ENCODE results near the gene IRX4.

IRX4 gene

DNA sequence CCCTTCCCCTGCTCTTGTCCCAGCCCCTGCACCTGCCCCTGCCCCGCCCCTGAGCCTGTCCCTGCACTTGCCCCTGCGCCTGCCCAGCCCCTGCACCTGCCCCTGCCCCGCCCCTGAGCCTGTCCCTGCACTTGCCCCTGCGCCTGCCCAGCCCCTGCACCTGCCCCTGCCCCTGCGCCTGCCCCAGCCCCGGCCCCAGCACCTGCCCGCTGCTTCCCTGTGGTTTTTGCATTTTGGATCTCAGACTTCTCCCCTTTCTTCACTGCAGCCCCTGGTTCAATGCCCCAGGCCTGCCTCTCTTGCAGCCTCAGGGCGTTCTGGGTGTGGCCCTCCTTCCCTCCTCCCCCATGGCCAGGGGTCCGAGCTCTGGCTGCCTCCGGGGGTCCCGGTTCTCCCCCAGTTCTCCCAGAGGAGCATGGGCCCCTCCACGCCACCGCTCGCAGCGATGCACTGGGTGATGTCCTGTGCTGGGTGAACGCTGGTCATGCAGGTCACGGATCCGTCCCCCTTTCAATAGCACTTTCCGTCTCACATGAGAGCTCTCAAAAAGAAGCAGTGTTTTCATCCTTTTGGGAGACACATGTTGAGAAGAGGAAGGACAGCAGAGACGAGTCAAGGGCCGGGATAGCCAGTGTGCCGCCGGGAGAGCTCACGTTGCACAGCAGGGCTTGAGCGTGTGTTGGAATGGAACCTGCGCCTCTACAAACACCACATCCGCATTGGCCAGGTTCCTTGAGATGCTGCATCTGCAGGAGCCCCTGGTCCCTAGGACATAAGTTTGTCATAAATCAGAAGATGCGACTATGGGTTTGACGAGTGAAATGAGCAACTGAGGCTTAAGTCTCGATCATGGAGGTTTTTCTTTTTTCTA, 44.0 kb upstream of the IRX4 start:
- no peak overlapping the region for H3K4me3 ChIP-seq (ENCODE audit: low read depth, low read length)
- no peak overlapping the region for H3K27ac ChIP-seq
- TF ChIP-seq, protein P1, sequence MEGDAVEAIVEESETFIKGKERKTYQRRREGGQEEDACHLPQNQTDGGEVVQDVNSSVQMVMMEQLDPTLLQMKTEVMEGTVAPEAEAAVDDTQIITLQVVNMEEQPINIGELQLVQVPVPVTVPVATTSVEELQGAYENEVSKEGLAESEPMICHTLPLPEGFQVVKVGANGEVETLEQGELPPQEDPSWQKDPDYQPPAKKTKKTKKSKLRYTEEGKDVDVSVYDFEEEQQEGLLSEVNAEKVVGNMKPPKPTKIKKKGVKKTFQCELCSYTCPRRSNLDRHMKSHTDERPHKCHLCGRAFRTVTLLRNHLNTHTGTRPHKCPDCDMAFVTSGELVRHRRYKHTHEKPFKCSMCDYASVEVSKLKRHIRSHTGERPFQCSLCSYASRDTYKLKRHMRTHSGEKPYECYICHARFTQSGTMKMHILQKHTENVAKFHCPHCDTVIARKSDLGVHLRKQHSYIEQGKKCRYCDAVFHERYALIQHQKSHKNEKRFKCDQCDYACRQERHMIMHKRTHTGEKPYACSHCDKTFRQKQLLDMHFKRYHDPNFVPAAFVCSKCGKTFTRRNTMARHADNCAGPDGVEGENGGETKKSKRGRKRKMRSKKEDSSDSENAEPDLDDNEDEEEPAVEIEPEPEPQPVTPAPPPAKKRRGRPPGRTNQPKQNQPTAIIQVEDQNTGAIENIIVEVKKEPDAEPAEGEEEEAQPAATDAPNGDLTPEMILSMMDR (IDR thresholded peaks at IDR 0.05; ENCODE audit: low read depth, low read length, missing control alignments) = no peak
- in situ Hi-C loops (cut with HindIII; ENCODE audit: low pct_ligation_motif_present, low sequenced_read_pairs) = no loop called here
- peaks cover 10% of the 10 kb centered on the region for H3K27me3 ChIP-seq (replicated peaks)
- no peaks in the 10 kb centered on the region for H3K36me3 ChIP-seq (replicated peaks)
- DNase-seq = no peak

DNA sequence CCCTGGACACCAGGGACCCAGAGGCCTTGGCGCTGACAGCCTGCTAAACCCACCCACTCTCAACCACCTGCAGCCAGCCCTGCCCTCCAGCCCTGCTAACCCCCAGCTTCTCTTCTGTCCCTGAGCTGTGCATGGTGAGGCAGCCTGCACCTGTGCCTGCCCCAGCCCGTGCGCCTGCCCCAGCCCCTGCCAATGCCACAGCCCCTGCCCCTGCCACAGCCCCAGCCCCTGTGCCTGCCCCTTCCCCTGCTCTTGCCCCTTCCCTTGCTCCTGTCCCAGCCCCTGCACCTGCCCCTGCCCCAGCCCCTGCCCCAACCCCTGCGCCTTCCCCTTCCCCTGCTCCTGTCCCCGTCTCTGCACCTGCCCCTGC, 43.3 kb upstream of the IRX4 start:
- in situ Hi-C loops (cut with HindIII; ENCODE audit: low pct_ligation_motif_present, low sequenced_read_pairs) = no loop called here
- Histone ChIP-seq H3K27ac (no peak overlapping the region), H3K4me3 (ENCODE audit: low read depth, low read length) (no peak overlapping the region), H3K27me3 (replicated peaks) (peaks cover 4% of the 10 kb centered on the region), H3K36me3 (replicated peaks) (no peaks in the 10 kb centered on the region)
- TF ChIP-seq, protein P1 (IDR thresholded peaks at IDR 0.05; ENCODE audit: low read depth, low read length, missing control alignments) = no peak
- DNase-seq = no peak

DNA sequence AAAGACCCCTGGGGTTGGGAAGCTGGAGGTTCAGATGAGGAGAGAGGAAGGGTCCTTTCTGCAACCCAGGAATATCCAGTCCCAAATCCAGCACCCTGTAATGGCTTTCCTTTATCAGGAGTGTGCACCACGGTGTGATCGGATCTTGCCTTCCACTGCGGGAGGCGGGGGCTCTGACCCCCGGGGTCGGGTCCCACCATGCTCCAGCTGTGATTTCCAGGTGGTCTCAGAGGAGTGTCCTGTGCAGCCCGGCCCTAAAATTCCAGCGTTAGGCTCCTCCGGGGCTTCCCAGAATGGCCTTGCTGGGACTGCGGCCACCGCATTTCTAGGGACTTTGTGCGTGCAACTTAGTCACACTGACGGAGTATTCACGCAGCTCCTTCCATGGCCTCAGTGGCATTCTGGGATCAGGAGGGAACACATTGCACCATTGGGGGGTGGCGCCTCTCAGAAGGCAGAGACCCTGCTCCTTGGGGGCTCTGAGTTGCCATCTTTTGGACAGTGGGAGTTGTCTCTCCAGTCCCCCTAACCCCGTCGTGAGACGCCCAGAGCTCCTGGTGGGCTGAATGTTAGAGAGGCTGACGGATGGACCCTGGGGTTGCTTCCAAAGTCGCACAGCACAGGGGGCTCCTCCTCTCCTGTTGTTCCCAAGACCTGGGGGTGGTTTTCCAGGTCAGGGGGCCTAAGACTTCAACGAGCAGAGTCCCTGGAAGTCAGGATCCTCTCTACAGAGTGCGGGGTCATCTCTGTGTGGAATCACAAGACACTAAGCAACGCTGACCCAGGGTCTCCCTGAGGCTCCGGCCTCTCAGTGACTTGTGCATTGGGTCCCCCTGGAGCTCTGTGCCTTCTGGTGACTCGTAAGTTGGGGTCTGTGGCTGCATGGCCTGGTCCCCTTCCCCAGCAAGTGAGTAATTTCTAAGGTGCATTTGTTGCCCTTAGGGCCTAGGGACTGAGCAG, 42.7 kb upstream of the IRX4 start:
- in situ Hi-C loops (cut with HindIII; ENCODE audit: low pct_ligation_motif_present, low sequenced_read_pairs) = no loop called here
- DNase-seq = no peak
- H3K36me3 ChIP-seq (replicated peaks) = no peaks in the 10 kb centered on the region
- H3K4me3 ChIP-seq (ENCODE audit: low read depth, low read length) = no peak overlapping the region
- TF ChIP-seq, protein P1 (IDR thresholded peaks at IDR 0.05; ENCODE audit: low read depth, low read length, missing control alignments) = no peak
- no peak overlapping the region for H3K27ac ChIP-seq
- H3K27me3 ChIP-seq (replicated peaks) = peaks cover under 1% of the 10 kb centered on the region

DNA sequence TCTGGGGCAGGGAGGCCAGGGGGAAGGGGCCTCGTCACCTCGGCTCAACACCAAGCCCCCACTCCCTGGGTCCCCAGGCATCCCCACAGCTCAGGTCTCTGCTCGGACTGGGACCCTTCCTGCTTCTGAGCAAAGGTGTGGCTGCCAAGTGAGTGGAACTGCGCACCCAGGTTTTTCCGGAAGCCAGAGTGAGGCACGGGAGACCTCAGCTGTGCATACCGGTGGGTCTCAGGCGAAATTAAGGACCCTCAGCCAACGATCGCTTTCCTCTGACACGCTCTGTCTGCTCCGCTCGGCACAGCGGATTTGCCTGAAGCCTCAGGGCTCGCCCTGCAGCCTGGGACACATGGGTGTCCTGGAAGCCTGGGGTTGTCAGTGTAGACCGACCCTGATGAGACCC, 41.0 kb upstream of the IRX4 start:
- Histone ChIP-seq H3K4me3 (ENCODE audit: low read depth, low read length) (no peak overlapping the region), H3K36me3 (replicated peaks) (no peaks in the 10 kb centered on the region), H3K27ac (no peak overlapping the region), H3K27me3 (replicated peaks) (no peaks in the 10 kb centered on the region)
- DNase-seq = no peak
- TF ChIP-seq, protein P1 (IDR thresholded peaks at IDR 0.05; ENCODE audit: low read depth, low read length, missing control alignments) = no peak
- in situ Hi-C loops (cut with HindIII; ENCODE audit: low pct_ligation_motif_present, low sequenced_read_pairs) = no loop called here

DNA sequence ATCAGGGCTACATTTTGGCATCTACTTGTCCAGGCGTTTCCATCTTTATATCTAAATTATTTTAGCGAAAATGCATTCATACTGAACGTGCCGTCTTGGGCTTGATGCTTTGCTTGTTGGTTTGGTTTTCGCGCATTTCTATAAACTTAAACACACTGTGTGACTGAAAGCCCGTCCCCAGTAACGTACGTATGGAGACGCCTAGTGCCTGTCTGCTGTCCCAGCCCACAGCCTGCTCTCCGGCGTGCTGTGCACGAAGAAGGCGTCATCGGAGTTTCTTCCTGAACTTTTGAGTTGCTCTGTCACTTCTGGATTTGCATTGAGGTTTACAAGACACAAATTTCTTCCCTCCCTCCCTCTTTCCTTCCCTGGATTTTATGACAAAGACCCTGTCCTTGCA, 40.6 kb upstream of the IRX4 start:
- DNase-seq = no peak
- H3K4me3 ChIP-seq (ENCODE audit: low read depth, low read length) = no peak overlapping the region
- TF ChIP-seq, protein P1 (IDR thresholded peaks at IDR 0.05; ENCODE audit: low read depth, low read length, missing control alignments) = no peak

More for the DNA sequence above, 40.6 kb upstream of the IRX4 start:
- Histone ChIP-seq H3K36me3 (replicated peaks) (no peaks in the 10 kb centered on the region), H3K27ac (no peak overlapping the region), H3K27me3 (replicated peaks) (no peaks in the 10 kb centered on the region)
- in situ Hi-C loops (cut with HindIII; ENCODE audit: low pct_ligation_motif_present, low sequenced_read_pairs) = no loop called here
